ENCODE data around the gene MAPK7. TPM values are rescaled to one million over a fixed set of nuclear protein-coding genes. Genes with fewer than 3 reads are reported as not detected.

The MAPK7 gene
- total and polyA plus RNA-seq, 9 of the 15 experiments (the other 6 are each of a cell fraction or from before 2014, with no cell fraction given), result 0.46 to 7.5 (median 2.5) TPM

GRCh38 chr17:19413761-19414160 lies 35.5 kb downstream of the MAPK7 start (continued):
- TF ChIP-seq NR2C2 (CRISPR knock-in tag; IDR thresholded peaks at IDR 0.05) (no peak), NR2C2 (tag; IDR thresholded peaks at IDR 0.05) (no peak)

- Histone ChIP-seq H3K27ac (ENCODE audit: extremely low read depth, low read depth, low read length) (no peak overlapping the region), H3K9me1 (ENCODE audit: control insufficient read depth, insufficient read depth, low read length) (no peaks in the 10 kb centered on the region), H2AFZ (ENCODE audit: low read depth, low read length) (no peak overlapping the region), H3K4me3 (no peak overlapping the region), H4K20me1 (replicated peaks; ENCODE audit: control insufficient read depth, insufficient read depth, low read length) (no peaks in the 10 kb centered on the region), H3K36me3 (ENCODE audit: control insufficient read depth, insufficient read depth, low read length) (no peaks in the 10 kb centered on the region), H3K79me2 (ENCODE audit: control insufficient read depth, insufficient read depth, low read length) (no peaks in the 10 kb centered on the region), H3K9ac (ENCODE audit: insufficient read depth in 1 of 2, low read depth in 2 of 2, low read length in 2 of 2) (no peak overlapping the region), H3K9me3 (replicated peaks; ENCODE audit: control insufficient read depth, insufficient read depth, low read depth, low read length) (no peaks in the 10 kb centered on the region), H3K27me3 (ENCODE audit: control insufficient read depth in 2 of 2, insufficient read depth in 2 of 2, low read length in 2 of 2) (peaks cover 5 to 74% of the 10 kb centered on the region in 2 experiments; a peak in 4 of 5 replicates), H3K4me2 (ENCODE audit: insufficient read depth, low read length) (no peak overlapping the region), H3K4me1 (replicated peaks in 1 of 2; ENCODE audit: control insufficient read depth in 2 of 2, insufficient read depth in 2 of 2, low read length in 2 of 2) (no peaks in the 10 kb centered on the region)
- in situ Hi-C loops (cut with MboI) (no loop called here), intact Hi-C loops (cut with micrococcal nuclease) (no loop called here)
- 10% methylated on average over 17 of the region's 28 CpGs for WGBS (ENCODE audit: insufficient coverage, low coverage, missing lambda C conversion rate)
- no peak for TF ChIP-seq ZNF655 (CRISPR knock-in tag; IDR thresholded peaks at IDR 0.05)
- ChIA-PET POLR2A (interaction anchor here (0.6 kb wide), 2 partner anchors 22 to 266 kb away, joined by 3 to 4 read pairs; no protein-coding TSS in a partner anchor), CTCF (ENCODE audit: low intra/inter-chr PET ratio) (no interaction called here)
- DNase-seq (ENCODE audit: extremely low read depth in 1 of 4, low spot score in 3 of 4) (no peak), FAIRE-seq (no peak), ATAC-seq (no peak)
- BruUV-seq (replicated peaks), result no TSS peak
These were observed 36.3 kb downstream of the MAPK7 start for GRCh38 chr17:19414396-19415280.

All from K562 (cell line).